Stimulated activated naive B cell treated with anti-CD40 and anti-IgM and Interleukin-4, amounts not matched to agents 10 μg/mL and 1 μg/mL and 100 μg/mL, for 72 hours (primary cell): Measurements from ENCODE around the gene UCP3.

Experiments used
- ATAC-seq, 2 donors: fragments of 150-1000 bp; cut with Tn5 transposase; replicated peaks; 2 replicates each; pipeline ENCODE4 v1.10.0; 2021; ENCODE audit warnings: moderate library complexity in 1 of 2
- DNase-seq: peaks from one replicate; pipeline ENCODE4 v3.0.0; 2021
- H3K27ac Mint-ChIP-seq: one replicate; pipeline ENCODE4 v1.8.0; 2022; ENCODE audit warnings: mild to moderate bottlenecking, mixed read lengths
- H3K27me3 Mint-ChIP-seq, 2 donors: one replicate each; pipeline ENCODE4 v1.8.0; 2022; ENCODE audit warnings: mixed read lengths in 2 of 2
- H3K36me3 Mint-ChIP-seq, 2 donors: one replicate each; pipeline ENCODE4 v1.8.0; 2022; ENCODE audit warnings: mixed read lengths in 2 of 2, mild to moderate bottlenecking in 1 of 2
- H3K4me1 Mint-ChIP-seq, 2 donors: one replicate each; pipeline ENCODE4 v1.8.0; 2022; ENCODE audit warnings: mixed read lengths in 2 of 2, mild to moderate bottlenecking in 1 of 2
- H3K4me3 Mint-ChIP-seq, 2 donors: one replicate each; pipeline ENCODE4 v1.8.0; 2022; ENCODE audit warnings: mild to moderate bottlenecking in 2 of 2, mixed read lengths in 2 of 2, moderate library complexity in 1 of 2
- H3K9me3 Mint-ChIP-seq, 2 donors: one replicate each; pipeline ENCODE4 v1.8.0; 2022; ENCODE audit warnings: mixed read lengths in 2 of 2, mild to moderate bottlenecking in 1 of 2

UCP3 gene

DNA sequence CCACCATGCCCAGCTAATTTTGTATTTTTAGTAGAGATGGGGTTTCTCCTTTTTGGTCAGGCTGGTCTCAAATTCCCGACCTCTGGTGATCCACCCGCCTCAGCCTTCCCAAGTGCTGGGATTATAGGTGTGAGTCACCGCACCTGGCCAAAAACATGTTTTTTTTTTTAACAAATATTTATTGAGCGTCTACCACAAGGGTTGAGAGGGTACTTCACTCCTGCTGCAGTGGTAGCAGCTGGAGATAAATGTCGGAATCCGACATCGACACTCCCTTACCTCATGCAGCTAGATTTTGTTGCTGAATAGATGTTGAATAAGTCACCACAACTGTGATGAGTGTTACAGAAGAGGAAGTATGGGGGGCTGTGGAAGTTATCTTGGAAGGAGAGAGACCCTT is 57.1 kb downstream of the UCP3 start:
- no peak overlapping the region for H3K27ac Mint-ChIP-seq
- H3K4me3 Mint-ChIP-seq: no peak overlapping the region
- no peak for ATAC-seq
- H3K9me3 Mint-ChIP-seq: no peaks in the 10 kb centered on the region
- DNase-seq: no peak
- peaks cover 0 to 2% of the 10 kb centered on the region in 2 donors for H3K36me3 Mint-ChIP-seq
- peaks cover 2 to 15% of the 10 kb centered on the region in 2 donors for H3K4me1 Mint-ChIP-seq
- peaks cover 6 to 9% of the 10 kb centered on the region in 2 donors for H3K27me3 Mint-ChIP-seq

DNA sequence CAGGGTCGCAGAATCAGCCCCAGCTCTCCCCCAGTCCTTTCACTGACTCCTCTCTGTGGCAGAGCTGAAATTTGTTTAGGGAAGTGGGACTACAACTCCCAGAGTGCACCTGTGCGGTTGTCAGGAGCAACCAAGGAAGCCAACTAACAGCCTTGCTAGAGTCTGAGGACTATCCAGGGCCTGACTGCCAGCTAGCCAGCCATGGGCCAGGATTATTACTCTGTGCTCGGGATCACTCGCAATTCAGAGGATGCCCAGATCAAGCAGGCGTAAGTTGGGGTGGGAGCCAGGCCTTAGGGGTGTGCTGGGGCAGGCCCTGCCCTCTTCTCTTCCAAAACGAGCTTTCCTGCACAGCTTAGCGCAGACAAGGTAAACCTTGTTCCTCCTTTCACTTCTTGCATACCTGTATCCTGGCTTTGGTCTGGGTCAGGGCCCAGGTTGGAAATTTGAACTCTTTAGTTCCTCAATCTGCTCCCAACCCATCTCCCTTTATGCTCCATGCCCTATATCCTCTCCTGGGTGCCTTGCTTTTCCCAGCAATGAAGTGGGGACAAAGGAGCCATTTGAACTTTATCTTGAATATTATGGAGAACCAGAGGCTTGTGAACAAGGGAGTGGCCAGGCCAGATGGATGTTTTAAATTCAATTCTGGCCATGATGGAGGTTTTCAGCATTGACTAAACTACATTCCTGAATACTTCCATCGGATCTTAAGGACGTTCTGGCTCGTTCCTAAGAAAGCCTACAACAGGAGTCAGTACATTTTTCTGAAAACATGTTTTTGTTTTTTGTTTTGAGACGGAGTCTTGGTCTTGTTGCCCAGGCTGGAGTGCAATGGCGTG is 57.8 kb downstream of the UCP3 start, which contains the start of gene DNAJB13:
Gene DNAJB13 (plus strand): TSS at position 158 of the 842 bp plus-strand sequence. CDS start 44 bp downstream, at position 202.
- DNase-seq (no peak), ATAC-seq (peak; percentile 94 to 95)
- Mint-ChIP-seq H3K4me3 (no peak within 1 kb of the TSS), H3K9me3 (no peaks in the 10 kb centered on the region), H3K36me3 (peaks cover 0 to 5% of the 10 kb centered on the region in 2 donors), H3K27ac (no peak within 1 kb of the TSS), H3K4me1 (peaks cover 2 to 15% of the 10 kb centered on the region in 2 donors), H3K27me3 (peaks cover 2 to 3% of the 10 kb centered on the region in 2 donors)
